Measurements from ENCODE around the gene RASSF4.
"Not testable (repeated sequence)": the region's sequence is repeated elsewhere in the genome, so short reads cannot be mapped to it uniquely, and the experiment has no call there.

The RASSF4 gene

GRCh38 chr10:45005284-45005683 is 45.7 kb downstream of the RASSF4 start:
- no peak for DNase-seq (ENCODE audit: low read depth)

- DNase-seq (ENCODE audit: low read depth), result no peak
These were observed 46.9 kb downstream of the RASSF4 start for GRCh38 chr10:45006276-45007030.

DNA sequence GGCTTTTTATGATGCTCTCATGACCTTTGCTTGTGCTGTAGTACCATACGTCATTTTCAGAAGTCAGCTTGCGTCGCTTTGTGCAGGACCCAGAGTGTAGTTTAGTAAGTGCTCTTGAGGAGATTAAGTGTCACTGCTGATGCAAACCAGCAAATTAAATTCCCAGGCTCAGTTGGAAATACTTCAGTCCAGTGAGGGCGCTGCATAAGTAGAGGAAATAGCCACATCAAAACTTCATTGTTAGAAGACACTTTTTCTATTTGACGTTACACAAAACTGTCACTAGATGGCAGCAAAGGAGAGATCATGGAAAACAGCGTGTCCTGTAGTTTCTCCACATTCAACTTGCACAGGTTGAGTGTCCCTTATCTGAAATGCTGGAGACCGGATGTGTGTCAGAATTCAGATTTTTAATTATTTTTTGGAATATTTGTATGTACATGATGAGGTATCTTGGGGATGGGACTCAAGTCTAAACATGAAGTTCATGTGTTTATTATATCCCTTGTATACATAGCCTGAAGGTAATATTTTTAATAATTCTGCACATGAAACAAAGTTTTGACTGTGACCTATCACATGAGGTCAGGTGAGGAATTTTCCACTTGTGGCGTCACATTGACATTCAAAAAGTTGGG is 49.0 kb downstream of the RASSF4 start:
- no peak for DNase-seq (ENCODE audit: low read depth)

DNA sequence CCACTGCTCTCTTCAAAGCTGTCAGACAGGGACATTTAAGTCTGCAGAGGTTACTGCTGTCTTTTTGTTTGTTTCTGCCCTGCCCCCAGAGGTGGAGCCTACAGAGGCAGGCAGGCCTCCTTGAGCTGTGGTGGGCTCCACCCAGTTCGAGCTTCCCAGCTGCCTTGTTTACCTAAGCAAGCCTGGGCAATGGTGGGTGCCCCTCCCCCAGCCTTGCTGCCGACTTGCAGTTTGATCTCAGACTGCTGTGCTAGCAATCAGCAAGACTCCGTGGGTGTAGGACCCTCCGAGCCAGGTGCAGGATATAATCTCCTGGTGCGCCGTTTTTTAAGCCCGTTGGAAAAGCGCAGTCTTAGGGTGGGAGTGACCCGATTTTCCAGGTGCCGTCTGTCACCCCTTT is 55.0 kb downstream of the RASSF4 start:
- not testable (repeated sequence) for DNase-seq (ENCODE audit: low read depth)

DNA sequence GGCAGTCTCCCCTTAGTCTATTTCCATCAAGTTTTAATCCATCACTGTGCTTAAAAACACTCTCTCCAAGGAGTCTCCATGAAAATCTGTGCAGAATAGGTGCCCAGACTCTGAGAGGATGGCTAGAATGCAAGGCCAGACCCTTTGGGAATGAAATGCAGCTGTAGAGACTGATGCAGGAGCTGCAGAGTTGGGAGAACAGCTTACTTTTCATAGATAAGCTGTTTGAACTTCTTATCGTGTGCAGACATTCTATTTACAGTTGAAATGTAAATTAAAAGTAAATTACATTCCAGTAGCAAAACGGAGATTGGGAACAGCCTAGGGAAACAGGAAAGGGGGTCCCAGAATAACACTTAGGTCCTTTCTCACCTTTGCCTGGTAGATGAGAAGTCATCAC is 56.0 kb downstream of the RASSF4 start:
- no peak for DNase-seq (ENCODE audit: low read depth)

DNA sequence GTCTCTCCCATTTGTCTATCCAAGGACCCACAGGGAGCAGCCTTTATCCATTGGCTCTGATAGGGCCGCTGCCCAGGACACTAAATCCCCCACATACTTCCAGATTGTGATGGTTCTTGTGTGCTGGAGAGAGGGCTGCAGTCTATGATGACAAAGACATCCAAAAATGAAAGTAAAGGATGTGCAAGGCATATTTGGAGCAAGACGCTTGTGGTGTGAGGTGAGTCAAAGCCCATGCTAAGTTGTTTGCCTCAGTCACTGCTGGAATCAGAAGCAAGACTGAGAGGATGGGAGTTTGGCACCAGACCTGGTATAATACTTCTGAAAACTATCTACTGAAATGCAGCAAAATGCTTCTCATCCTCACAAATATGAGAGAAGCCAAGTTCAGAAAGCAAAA is 63.8 kb downstream of the RASSF4 start:
- DNase-seq (ENCODE audit: low read depth), result no peak

DNA sequence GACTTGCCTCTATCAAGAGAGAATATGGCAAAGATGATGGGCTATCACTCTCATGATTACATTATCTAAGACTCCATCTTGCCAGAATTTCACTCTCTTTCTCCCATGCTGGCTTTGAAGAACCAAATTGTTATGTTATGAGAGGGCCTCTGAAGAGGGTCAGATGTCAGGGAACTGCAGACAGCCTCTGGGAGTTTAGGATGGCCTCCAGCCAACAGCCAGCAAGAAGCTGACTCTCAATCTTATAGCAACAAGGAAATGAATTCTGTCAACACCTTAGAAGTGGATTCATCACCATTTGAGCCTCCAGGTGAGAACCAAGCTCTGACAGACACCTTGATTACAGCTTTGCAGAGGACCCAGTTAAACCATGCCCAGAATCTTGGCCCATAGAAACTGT is 74.7 kb downstream of the RASSF4 start:
- DNase-seq (ENCODE audit: low read depth), result no peak

DNA sequence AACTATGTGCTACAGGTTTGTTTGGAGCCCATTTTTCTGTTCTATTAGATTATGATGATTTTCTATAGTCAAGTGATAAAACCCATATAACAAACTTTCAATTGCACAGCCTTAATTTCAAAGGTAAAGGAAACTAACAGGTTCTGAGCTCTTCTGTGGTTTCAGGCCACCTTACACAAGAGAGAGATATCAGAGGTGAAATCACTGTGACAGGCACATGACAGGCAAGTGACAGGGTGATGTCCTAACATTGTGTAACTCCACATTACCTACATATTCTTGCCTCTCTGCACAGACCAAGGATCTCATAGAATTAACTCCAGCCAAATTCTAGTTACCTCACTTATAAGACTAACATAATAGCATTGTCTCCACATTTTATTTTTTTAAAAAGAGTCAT is 76.1 kb downstream of the RASSF4 start:
- no peak for DNase-seq (ENCODE audit: low read depth)

DNA sequence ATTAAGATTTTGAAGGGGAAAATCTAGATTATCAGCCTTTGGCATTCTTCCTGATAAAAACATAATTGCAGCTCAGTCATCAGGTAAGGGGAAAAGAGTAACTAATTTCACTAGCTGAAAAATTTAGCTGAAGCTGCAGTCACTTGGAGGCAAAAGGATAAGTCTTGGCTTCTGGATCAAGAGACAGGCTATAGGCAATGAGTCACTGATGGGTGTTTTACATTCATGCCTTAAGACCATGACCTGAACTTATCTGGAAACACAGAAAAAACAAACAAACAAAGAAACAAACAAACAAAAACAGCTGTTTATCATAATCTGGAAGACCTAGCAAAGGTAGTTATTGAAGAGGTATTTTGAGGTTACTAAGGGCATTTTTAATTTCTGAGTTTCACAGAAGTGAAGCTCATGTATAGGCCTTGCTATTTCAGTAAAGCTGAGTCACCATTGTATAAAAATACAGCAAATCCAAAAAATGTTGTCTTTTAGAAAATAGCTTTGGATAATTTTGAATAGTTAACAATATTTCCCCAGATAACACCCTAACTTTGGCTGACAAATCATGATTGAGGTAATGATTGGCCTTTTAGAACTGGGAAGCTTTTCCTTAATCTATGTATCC is 81.4 kb downstream of the RASSF4 start:
- no peak for DNase-seq (ENCODE audit: low read depth)

- DNase-seq (ENCODE audit: low read depth), result no peak
These were observed 84.7 kb downstream of the RASSF4 start for GRCh38 chr10:45044290-45044689.

Measured in stimulated activated CD8-positive, alpha-beta memory T cell treated with anti-CD3 and anti-CD28 coated beads, Interleukin-7, amount 100 ng/mL, for 24 hours (primary cell).